Superior temporal gyrus (tissue), 1 donor: ENCODE measurements around the gene MGST2.
"Not testable (repeated sequence)": the region's sequence is repeated elsewhere in the genome, so short reads cannot be mapped to it uniquely, and the experiment has no call there.

Experiments used
- DNase-seq: peaks from one replicate; pipeline ENCODE4 v3.0.0-alpha.2; 2016; ENCODE audit errors: extremely low spot score

Gene MGST2

DNA sequence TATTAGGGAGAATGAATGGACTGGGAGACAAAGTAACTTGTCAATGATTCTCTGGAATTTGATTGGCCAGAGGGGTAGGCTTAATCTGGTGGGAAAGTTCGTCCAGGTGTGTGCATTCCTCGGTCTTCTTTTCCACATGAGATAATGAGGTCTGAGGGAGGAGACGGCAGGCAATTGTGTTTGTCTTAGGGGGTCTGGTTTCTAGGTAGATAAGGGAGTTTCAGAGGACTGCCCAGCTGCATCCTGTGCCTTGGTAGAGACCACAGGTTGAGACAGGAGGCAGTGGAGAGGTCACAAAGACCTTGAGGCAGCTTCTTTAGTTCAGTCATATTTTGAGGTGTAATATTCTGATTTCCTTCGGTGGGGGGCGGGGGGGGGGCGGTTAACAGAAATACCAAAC is 4.3 kb downstream of the MGST2 start:
- DNase-seq: no peak

DNA sequence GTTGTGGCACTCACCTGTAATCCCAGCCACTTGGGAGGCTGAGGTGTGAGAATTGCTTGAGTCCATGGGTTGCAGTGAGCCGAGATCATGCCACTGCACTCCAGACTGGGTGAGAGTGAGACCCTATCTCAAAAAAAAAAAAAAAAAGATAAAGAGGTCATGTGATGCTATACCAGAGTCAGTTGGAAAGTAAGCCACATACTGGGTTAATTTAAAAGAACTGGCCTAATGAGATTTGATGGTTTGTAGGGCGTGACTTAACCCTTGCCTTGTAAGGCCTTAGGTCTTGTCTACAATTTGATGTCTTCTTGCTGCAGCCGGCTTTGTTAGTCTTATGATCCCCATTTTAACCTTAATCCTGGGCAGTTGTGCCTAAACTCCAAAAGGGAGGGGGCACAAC is 5.2 kb downstream of the MGST2 start:
- no peak for DNase-seq

DNA sequence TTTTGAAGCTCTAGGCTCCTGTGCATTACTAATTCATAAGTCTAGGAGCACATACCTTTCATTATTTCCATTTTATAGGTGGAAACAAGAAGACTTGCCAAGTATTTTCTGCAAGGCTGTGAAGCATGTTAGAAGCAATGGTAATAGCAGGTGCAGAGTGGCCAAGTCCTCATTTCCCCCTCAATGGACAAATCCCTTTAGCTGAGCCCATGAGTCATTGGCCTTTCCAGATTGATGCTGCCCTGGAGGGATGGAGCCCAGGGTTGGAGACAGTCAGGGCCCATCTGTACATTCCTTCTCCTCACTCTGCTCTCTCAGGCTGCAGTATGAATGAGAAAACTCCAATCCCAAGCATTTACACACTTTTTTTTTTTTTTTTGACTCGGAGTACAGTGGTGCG is 6.6 kb downstream of the MGST2 start:
- DNase-seq: no peak

GRCh38 chr4:139672732-139673131 is 7.1 kb downstream of the MGST2 start:
- no peak for DNase-seq

DNA sequence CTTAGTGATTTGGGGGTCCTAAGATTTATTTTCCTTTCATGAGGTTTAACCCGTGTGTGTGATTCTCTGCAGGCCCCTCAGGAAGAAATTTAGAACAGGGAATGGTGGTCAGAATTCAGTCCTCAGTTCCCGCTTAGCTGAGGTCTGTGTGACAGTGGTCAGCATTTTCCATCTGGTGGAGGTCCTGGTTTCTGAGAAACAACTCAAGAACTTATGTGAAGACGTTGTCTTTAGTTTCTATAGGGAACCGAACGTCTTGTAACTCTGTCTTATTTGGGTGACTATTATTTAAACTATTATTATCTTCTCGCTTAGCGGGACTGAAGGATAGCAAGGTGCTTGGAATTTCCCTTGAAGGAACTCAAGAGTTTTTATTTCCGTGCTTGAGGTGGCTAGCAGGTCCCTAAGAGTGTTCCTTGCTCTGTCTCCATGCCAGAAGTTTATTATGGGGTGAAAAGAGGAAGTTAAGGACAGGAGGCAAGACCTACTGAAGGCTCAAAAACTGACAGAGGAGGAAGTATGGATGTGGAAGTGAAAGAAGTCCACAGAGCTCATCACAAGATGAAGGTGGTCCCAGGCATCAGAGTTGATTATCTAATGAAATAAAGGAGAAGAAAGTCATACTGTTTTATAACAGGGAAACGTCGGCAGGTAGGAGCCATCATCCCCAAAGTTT is 9.4 kb downstream of the MGST2 start:
- peak; percentile 17 for DNase-seq

GRCh38 chr4:139675651-139676050 is 10.0 kb downstream of the MGST2 start:
- DNase-seq: no peak

DNA sequence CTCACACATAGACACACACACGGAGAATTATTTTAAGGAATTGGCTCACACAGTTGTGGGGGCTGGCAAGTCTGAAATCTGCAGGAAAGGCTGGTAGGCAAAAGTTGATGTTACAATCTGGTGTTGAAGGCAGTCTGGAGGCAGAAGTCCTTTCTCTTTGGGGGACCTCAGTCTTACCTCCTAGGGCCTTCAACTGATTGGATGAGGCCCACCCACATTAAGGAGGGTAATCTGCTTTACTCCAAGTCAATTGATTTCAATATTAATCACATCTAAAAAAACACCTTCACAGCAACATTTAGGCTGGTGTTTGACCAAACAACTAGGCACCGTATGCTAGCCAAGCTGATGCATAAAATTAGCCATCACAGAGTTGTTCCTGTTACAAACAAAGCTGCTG is 10.7 kb downstream of the MGST2 start:
- peak; percentile 17 for DNase-seq

DNA sequence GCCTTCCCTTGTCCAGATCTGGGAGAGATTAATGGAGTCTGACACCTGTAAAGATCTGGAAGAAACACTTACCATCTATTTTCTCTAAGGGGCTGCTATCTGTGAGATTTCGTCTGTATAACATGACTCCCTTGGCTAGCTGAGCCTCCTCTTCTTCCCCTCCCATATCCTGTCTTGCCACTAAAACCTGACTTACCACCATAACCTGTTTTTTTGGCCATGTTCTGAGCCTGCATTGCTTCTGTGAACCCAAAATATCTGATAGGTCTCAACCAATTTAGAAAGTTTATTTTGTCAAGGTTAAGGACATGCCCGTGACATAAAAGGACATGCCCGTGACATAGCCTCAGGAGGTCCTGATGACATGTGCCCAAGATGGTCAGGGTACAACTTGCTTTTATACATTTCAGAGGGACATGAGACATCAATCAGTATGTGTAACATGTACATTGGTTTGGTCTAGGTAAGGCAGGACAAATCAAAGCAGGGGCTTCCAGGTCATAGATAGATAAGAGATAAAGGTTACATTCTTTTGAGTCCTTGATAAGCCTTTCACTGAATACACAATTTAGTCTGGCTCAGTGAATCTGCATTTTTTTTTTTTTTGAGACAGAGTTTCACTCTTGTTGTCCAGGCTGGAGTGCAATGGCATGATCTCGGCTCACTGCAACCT is 11.4 kb downstream of the MGST2 start:
- no peak for DNase-seq

DNA sequence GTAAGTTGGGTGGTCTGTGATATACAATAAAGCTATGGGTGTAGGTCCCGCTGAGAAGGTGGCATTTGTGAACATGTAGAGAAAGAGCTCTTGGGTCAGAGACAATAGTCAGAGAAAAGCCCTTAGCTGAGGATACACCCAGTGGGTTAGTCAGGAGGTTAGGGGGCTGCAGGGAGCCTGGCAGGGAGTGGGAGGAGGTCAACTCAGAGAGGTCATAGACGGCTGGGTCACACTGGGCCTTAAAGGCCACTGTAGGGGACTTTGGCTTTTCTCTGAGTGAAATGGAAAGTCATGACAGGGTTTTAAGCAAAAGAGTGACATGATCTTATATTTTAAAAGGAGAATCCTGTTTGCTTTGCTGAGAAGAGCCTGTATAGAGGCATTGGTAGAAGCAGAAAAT is 16.7 kb downstream of the MGST2 start:
- DNase-seq: no peak

DNA sequence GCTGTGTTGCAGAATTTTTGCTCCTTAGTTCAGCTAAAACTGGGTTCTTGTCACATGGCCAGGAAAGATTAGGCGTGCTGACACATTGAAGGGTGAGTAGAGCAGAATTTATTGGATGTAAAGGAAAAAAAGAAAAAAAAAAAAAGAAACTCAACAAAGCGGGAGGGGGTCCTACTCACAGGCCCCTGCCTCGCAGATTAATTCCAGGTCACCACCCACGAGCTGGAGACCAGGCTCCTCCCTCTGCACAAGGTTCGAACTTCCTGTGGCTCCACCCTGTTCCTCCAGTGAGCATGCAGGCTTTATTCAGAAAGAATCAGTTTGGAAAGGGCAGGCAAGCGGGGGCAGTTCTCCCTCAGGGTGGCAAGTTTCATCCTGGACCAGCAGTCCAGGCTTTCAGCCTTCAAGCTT is 17.1 kb downstream of the MGST2 start:
- no peak for DNase-seq

- DNase-seq: no peak
Observed at GRCh38 chr4:139684351-139684750, 18.7 kb downstream of the MGST2 start.

DNA sequence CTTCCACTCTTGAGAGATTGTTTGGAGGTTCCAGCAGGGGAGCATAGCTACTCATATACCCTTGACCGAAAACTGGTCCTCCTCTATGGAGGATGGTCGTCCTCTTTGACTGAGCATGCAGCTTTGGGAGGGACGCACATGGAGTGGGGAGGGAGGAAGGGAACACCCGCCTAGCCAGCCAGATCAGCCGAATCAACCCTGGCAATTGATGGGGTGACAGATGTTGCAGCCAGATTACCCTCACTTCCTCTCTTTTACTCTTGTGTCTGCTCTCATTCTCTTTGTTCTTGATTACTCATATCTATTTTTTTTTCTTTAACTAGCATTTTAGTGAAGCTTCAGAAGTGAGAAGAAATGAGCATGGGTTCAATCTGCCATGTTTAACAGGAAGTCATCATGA is 19.6 kb downstream of the MGST2 start:
- DNase-seq: no peak

DNA sequence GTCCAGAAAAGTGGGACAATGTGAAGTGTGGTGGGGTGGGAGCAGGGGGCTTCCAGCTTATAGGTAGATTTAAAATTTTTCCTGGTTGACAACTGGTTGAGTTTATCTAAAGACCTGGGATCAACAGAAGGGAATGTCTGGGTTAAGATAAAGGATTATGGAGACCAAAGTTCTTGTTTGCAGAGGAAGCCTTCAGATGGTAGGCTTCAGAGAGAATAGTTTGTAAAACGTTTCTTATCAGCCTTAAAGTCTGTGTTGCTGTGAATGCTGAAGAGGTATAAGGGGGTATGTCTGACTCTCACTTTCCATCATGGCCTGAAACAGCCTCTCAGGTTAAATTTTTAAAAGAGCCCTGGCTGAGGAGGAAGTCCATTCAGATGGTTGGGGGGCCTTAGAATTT is 20.5 kb downstream of the MGST2 start:
- DNase-seq: no peak

GRCh38 chr4:139686988-139687387 is 21.4 kb downstream of the MGST2 start:
- DNase-seq: no peak

DNA sequence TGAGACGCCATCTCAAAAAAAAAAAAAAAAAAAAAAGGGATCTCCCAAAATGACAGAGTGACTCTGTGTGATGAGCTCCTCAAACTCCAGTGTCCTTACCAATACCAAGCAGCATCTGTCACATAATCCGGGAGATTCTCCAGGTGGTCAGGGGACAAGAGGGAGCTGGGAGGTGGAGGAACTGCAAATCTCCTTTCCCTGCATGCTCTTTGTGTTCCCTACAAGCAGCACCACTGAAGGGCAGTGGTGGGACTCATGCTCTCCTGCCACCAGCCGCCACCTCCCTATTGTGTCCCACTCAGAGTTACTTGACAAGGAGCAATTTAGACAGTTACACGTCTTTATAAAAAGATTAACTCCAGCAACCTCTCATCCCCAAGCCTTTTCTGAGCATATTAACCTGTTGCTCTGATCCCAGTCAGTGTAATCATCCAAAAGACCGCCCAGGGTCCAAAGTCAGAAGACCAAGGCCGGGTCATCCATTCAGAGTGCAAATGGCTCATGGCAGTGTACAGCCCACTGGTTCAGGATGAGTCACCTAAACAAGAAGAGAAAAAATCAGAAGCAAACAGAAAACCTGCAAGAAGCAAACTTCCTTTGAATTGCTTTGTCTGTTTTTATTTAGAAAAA is 23.6 kb downstream of the MGST2 start:
- no peak for DNase-seq

DNA sequence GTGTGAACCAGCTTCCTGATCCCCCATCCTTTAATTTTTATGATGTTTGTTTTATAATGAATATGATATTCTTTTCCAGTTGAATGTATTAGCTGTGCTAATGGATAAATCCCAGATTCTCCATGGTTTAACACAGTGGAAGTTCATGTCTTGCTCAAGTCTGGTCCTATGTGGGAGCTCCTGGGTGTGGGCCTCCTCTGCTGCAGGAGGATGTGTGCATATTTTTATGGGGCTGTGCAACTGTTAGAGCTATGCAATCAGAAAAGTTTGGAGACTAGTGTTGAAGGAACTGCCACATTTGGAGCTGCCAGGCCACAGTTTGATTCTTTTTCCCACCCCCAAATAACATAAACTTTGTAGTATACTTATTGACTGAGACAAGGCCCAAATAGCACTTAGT is 24.8 kb downstream of the MGST2 start:
- DNase-seq: no peak

DNA sequence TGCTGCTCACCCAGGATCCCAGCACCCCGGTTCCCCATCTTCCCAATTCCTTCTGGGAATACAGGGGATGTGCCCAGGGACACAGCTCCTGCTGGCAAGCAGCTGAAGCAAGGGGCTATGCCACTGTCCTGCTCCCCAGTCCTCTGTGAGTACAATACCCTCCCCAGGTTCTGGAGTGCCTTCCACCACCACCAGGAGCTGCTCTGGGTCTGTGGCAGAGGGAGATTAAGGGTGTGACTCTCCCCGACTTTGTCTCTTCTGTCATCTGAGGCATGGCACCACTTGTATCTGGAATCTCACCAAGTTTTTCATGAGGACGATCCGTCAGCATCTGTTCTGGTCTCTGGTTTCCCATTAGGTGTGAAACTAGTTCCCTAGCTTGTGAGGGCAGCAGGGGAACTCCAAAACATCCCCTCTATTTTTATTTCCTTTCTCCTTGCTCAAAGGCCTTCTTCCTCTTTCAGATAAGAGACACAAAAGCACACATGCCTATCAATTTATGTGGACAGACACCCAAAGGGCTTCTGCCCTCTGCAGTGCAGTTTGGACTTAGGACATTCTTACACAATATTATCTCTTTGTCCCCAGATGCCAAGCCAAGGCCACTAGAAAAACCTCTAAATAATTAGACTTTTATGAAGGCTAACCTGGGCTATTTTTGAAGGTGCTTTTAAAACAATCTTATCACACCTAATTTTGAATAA is 26.8 kb downstream of the MGST2 start:
- no peak for DNase-seq

DNA sequence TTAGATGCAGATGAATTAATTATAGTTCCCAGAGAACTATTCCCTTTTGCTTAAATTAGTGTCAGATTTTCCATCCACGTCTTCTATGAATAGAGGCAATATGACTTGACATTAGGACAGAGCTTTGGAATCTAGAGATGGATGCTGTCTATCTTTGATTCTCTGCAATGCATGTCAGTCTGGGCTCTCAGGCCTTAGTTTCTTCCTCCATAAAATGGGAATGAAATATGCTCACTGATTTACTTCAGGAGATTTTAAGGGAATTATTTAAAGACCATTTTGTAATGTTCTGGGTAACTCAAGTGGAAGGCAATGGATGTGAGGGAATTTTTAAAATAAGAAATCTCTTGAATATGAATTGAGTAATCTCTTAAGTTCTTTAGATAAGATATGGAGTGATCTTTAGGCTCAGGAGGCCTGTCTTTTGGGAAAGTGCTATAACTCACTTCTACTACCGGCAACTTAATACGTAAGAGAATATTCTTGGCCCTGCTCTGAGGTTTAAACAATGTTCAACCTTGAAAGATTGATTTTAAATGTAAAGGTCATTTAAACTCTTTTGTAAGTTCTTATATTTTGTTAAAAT is 29.0 kb downstream of the MGST2 start:
- DNase-seq: no peak

GRCh38 chr4:139696491-139696890 is 30.9 kb downstream of the MGST2 start:
- DNase-seq: no peak

- DNase-seq: not testable (repeated sequence)
Observed at GRCh38 chr4:139698167-139698925, 32.7 kb downstream of the MGST2 start.

DNA sequence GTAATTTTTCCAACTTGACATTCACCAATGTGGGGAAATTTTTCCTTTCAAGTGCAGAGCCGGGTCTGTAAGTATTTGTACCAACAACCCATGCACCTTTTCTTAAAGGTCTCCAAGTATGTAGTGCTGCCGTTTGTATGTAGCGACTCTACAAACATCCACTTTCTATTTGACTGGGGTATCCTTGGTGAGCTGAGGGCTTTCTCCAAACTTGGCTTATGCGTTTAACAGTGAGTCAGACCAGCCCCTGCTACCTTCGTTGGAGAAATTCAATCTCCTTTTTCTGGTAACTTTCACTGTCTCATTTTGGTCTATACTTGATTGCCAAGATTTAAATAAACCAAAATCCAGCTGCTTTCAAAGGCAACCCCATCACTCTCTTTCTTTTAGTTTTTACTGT is 34.9 kb downstream of the MGST2 start:
- no peak for DNase-seq
